ENCODE measurements around the gene TIAL1. TPM values are rescaled to one million over a fixed set of nuclear protein-coding genes. Genes with fewer than 3 reads are reported as not detected.
"Not testable (repeated sequence)": the region's sequence is repeated elsewhere in the genome, so short reads cannot be mapped to it uniquely, and the experiment has no call there.

The TIAL1 gene
- polyA plus RNA-seq, 1 donor from 2014 or later = 13.6 TPM

DNA sequence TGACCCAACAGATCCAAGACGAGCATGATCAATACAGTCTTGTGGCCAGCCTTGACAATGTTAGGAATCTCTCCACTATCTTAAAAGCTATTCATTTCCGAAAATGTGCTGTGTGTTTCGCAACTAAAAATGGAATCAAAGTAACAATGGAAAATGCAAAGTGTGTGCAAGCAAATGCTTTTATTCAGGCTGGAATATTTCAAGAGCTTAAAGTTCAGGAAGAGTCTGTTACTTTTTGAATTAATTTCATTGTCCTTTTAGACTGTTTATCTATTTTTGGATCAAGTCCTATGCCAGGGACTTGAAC lies 24.3 kb upstream of the TIAL1 start:
- H3K27ac Mint-ChIP-seq = no peak overlapping the region
- no peaks in the 10 kb centered on the region for H3K36me3 Mint-ChIP-seq
- H3K9me3 Mint-ChIP-seq = no peaks in the 10 kb centered on the region
- H3K4me3 Mint-ChIP-seq = no peak overlapping the region
- peaks cover 0 to 4% (median 3%) of the 10 kb centered on the region in 3 donors for H3K4me1 Mint-ChIP-seq
- no peaks in the 10 kb centered on the region for H3K27me3 Mint-ChIP-seq

DNA sequence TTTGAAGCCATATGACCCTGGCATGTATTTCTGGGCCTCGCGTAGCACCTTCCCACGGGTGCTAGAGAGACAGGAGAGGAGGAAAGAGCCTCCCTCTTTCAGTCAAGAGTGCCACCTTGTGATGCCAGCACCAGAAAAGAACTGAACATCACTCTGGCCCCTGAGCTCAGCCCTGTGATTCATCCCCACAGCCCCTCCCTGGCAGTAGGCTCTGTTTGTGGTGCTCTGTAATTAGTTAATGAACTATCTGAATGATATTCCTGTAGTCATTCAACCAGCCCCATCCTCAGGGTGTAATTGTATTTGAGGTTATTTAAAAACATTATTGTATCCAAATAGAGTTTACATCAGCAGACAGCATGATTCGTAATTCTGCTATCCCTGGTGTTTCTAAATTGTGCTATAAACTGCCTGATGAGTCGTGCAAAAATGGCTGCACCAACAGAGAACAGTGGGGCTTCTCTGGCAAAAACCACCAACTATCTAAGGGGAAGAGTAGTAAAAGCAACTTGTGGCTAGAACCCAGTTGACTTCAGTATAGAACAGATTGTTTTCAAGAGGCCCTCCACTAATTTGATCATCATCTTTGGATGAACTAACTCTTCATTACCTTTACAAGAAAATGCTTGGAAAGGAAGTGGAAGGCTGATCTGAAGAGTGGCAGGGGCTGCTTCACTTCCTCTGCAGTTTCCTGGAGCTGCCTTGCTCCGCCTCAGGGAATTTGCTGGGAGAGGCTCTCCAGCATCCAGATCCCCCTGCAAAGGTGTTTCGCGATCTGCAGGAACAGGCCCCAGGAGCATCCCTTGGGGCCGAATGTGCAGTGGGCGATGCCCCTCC lies 23.7 kb upstream of the TIAL1 start:
- no peaks in the 10 kb centered on the region for H3K9me3 Mint-ChIP-seq
- H3K27me3 Mint-ChIP-seq = no peaks in the 10 kb centered on the region
- no peak overlapping the region for H3K27ac Mint-ChIP-seq
- peaks cover 0 to 4% (median 3%) of the 10 kb centered on the region in 3 donors for H3K4me1 Mint-ChIP-seq
- no peak overlapping the region for H3K4me3 Mint-ChIP-seq
- no peaks in the 10 kb centered on the region for H3K36me3 Mint-ChIP-seq

DNA sequence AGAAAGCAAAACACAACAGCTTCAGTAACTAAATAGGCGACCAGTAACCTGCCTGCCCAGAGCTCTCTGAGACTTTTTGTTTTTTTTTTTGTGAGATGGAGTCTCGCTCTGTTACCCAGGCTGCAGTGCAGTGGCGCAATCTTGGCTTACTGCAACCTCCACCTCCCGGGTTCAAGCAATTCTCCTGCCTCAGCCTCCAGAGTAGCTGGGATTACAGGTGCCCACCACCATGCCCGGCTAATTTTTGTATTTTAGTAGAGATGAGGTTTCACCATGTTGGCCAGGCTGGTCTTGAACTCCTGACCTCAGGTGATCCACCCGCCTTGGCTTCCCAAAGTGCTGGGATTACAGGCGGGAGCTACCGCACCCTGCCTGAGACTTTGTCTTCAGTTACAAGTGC lies 23.0 kb upstream of the TIAL1 start:
- not testable (repeated sequence) for H3K27ac Mint-ChIP-seq, H3K9me3 Mint-ChIP-seq, H3K27me3 Mint-ChIP-seq, H3K36me3 Mint-ChIP-seq, H3K4me3 Mint-ChIP-seq, H3K4me1 Mint-ChIP-seq

DNA sequence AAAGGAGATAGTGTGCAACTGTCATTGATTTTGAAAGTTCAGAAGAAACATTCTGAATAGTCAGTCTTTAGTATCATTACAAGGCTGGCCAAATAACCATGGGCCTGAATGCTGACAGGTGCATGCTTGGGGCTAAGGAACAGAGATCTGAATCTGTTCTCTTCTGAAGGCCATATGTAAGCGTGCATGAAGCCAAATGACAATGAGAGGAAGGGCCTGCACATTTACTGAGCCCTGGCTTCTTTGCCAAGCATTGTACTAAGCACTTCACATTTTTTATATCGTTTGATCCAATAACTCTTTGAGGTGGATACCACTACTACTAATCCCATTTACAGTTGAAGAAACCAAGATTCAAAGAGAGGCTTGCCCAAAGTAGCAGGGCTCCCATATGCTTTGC lies 22.5 kb upstream of the TIAL1 start:
- no peaks in the 10 kb centered on the region for H3K27me3 Mint-ChIP-seq
- peaks cover 0 to 4% (median 3%) of the 10 kb centered on the region in 3 donors for H3K4me1 Mint-ChIP-seq
- H3K4me3 Mint-ChIP-seq = no peak overlapping the region
- H3K9me3 Mint-ChIP-seq = no peaks in the 10 kb centered on the region
- no peak overlapping the region for H3K27ac Mint-ChIP-seq
- no peaks in the 10 kb centered on the region for H3K36me3 Mint-ChIP-seq

DNA sequence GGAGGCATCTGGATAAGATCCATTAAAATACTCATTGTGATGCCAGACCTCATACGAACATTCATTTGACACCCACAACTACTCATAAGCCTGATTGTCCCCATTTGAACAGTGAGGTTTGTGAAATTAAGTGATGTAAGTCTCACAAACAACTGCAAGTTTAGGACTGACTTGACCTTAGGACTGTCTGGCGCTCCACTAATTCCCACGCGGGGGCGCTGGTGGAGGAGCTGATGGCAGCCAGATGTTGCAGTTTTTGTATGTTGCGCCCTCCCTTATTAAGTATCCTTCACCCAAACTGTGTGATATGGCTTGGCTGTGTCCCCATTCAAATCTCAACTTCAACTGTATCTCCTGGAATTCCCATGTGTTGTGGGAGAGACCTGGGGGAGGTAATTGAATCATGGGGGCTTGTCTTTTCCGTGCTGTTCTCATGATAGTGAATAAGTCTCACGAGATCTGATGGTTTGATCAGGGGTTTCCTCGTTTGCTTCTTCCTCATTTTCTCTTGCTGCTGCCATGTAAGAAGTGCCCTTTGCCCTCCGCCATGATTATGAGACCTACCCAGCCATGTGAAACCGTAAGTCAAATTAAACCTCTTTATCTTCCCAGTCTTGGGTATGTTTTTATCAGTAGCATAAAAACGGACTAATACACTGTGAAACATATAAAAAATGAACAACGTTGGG lies 20.3 kb upstream of the TIAL1 start:
- H3K36me3 Mint-ChIP-seq = no peaks in the 10 kb centered on the region
- peaks cover 0 to 4% (median 3%) of the 10 kb centered on the region in 3 donors for H3K4me1 Mint-ChIP-seq
- H3K27me3 Mint-ChIP-seq = no peaks in the 10 kb centered on the region
- no peak overlapping the region for H3K27ac Mint-ChIP-seq
- no peak overlapping the region for H3K4me3 Mint-ChIP-seq
- H3K9me3 Mint-ChIP-seq = no peaks in the 10 kb centered on the region

DNA sequence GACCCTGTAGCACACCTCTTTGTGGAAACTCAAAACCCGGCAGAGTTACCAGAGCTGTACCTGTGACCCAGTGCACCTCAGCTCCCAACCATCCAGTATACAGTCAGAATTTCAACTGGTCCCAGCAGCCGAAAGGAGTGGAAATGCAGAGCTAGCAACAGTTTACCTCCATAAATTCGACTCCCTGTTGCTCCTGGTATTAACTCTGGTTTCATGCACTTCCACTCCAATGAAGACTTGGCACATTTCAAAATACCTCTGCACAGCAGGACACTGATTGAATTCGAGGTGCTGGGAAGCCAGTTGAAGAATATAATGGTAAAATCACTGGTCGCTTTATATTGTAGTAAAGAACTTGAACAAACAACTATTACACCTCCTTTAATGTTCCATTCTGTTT lies 17.9 kb upstream of the TIAL1 start:
- H3K27me3 Mint-ChIP-seq = peaks cover 4% of the 10 kb centered on the region
- peaks cover 0 to 4% (median 3%) of the 10 kb centered on the region in 3 donors for H3K4me1 Mint-ChIP-seq
- no peaks in the 10 kb centered on the region for H3K36me3 Mint-ChIP-seq
- no peak overlapping the region for H3K4me3 Mint-ChIP-seq
- H3K27ac Mint-ChIP-seq = no peak overlapping the region
- H3K9me3 Mint-ChIP-seq = peaks cover 0 to 5% (median 3%) of the 10 kb centered on the region in 3 donors

DNA sequence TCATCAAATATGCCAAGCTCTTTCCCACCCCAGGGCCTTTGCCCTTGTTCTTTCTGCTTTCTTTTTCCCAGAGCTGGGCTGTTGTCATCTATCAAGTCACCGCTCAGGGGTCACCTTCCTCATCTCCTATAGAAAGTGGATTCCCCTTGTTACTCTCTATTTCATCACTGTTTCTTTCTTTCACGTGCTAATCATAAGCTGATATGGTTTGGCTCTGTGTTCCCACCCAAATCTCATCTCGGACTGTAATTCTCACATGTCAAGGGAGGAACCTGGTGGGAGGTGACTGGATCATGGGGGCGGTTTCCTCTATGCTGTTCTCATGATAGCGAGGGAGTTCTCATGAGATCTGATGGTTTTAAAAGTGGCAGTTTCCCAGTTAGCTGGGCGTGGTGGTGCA lies 17.0 kb upstream of the TIAL1 start:
- Mint-ChIP-seq H3K27me3 (peaks cover 4% of the 10 kb centered on the region), H3K4me1 (peaks cover 0 to 4% (median 3%) of the 10 kb centered on the region in 3 donors), H3K4me3 (no peak overlapping the region), H3K27ac (no peak overlapping the region), H3K9me3 (peaks cover 0 to 5% (median 3%) of the 10 kb centered on the region in 3 donors), H3K36me3 (no peaks in the 10 kb centered on the region)

DNA sequence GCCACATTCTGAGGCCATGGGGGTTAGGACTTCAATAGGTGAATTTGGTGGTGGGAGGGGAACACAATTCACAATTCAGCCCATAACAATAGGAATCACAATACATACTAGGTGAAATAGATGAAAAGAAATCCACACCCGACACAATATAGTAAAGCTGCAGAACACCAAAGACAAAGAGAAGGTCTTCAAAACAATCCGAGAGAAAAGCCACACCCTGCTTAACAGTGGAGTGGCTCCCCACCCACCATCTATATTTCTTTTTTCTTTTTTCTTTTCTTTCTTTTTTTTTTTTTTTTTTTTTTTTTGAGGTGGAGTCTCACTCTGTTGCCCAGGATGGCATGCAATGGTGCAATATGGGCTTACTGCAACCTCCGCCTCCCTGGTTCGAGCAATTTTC lies 14.7 kb upstream of the TIAL1 start:
- Mint-ChIP-seq H3K4me1 (peaks cover 0 to 2% (median 1%) of the 10 kb centered on the region in 3 donors), H3K27ac (no peak overlapping the region), H3K36me3 (no peaks in the 10 kb centered on the region), H3K9me3 (peaks cover 0 to 5% (median 3%) of the 10 kb centered on the region in 3 donors), H3K27me3 (peaks cover 4% of the 10 kb centered on the region), H3K4me3 (no peak overlapping the region)

DNA sequence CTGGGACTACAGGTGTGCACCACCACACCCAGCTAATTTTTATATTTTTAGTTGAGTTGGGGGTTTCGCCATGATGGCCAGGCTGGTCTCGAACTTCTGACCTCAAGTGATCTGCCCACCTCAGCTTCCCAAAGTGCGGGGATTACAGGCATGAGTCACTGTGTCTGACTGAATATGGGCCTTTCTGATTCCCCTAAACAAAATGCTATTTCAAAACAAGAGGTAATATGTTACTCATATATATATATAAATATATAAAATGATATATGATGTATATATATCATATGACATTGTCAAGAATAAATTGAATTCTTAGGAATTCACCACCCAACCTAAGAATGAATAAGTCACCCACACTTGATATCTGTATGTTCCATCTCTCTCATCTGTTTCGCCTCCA lies 12.8 kb upstream of the TIAL1 start:
- H3K27ac Mint-ChIP-seq = no peak overlapping the region
- peaks cover 4% of the 10 kb centered on the region for H3K27me3 Mint-ChIP-seq
- peaks cover 0 to 2% (median 1%) of the 10 kb centered on the region in 3 donors for H3K4me1 Mint-ChIP-seq

DNA sequence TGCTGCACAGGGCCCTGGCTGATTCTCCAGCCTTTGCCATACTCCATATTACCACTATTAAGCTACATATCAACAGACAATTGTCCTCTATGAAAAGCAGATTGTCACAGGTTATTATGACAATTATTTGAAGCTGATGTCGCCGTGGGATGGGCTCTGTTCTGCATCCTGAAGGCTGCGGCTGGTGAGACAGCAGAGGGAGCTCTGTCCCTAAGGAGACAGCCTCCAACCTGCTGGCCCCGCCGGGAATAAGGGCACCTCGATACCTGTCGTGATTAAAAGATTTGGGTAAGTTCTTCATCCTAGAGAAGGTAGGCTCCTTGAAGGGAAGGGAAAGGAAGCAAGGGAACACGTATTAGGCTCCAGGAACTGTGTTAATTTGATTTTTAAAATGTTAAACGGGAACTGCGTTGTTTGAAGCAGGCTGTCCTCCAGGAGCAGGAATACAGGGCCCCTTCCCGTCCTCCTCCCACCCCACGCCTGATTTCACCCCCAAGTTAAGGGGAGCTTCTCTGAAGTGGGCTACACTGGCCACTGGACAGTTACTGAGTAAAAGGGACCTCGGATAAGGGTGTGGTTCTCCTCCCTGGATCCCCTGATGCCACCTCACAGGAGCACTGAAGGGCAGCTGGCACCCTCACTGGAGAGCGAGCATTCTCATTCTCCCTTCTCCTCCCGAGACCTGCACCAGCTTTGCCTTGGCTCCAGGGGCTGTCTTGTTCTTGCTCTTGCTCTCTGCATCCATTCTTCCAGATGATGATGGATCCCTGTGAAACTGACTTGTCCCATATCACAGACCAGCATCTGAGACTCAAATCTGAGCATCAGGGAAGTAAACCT lies 11.8 kb upstream of the TIAL1 start:
- H3K9me3 Mint-ChIP-seq = peaks cover 0 to 5% (median 3%) of the 10 kb centered on the region in 3 donors
- peak overlapping the region in 1 of 3 donors; percentile 69 for H3K27ac Mint-ChIP-seq
- peaks cover 4% of the 10 kb centered on the region for H3K27me3 Mint-ChIP-seq
- peak overlapping the region in 2 of 4 donors; percentile 2 to 90 for H3K4me3 Mint-ChIP-seq
- peaks cover 0 to 2% (median 1%) of the 10 kb centered on the region in 3 donors for H3K4me1 Mint-ChIP-seq
- H3K36me3 Mint-ChIP-seq = no peaks in the 10 kb centered on the region

More for the DNA sequence above, 12.8 kb upstream of the TIAL1 start:
- Mint-ChIP-seq H3K4me3 (no peak overlapping the region), H3K36me3 (no peaks in the 10 kb centered on the region), H3K9me3 (peaks cover 0 to 5% (median 3%) of the 10 kb centered on the region in 3 donors)

DNA sequence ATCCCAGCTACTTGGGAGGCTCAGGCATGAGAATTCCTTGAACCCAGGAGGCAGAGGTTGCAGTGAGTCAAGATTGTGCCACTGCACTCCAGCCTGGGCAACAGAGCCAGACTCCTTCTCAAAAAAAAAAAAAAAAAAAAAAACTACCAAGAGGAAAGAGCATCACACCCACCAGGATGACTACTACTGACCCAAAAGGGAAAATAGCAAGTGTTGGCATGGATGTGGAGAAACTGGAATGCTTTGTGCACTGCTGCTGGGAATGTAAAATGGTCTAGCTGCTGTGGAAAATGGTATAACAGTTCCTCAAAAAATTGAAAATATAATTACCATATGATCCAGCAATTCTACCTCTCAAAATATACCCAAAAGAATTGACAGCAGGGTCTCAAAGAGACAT lies 7.7 kb upstream of the TIAL1 start:
- H3K4me3 Mint-ChIP-seq = no peak overlapping the region
- H3K27me3 Mint-ChIP-seq = no peaks in the 10 kb centered on the region

DNA sequence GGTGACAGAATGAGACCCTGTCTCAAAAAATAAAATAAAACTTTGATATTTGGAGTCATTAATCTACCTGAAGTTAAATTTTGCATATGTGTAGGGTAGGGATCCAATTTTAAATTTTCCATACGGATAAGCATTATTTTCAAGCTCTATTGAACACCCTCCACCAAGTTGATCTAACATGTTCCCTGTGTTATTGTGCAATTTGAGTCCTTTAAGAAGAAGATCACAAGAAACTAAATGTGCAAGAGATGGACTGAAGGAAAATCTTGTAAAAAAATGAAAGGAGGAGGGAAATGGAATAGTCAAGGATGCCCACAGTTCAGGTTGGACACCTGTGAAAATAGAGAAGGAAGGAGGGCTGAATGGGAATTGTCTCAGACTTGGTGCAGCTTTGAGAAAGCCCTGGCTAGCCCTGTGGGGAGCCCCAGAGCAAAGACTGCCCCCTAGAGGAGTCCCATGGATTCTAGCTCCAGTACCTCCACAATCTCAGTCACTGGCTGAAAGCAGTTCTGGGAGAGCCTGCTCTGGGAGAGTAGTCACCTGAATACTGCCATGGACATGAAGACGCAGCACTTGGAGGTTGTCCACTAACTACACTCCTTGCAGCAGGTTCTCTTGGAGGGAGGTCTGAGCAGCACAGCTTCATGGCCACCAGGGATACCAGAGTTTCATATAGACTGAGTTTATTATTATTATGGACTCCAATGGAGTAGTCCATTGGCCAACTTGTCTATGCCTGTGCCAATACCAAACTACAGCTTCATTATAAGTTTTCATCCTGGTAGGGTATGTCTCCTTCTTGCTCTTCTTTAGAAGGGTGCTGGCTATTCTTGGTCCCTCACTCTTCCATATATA lies 5.7 kb upstream of the TIAL1 start:
- Mint-ChIP-seq H3K27me3 (no peaks in the 10 kb centered on the region), H3K4me1 (peaks cover 4 to 10% (median 7%) of the 10 kb centered on the region in 3 donors), H3K4me3 (no peak overlapping the region), H3K27ac (peak overlapping the region in 1 of 3 donors; percentile 25), H3K36me3 (peaks cover 2% of the 10 kb centered on the region), H3K9me3 (no peaks in the 10 kb centered on the region)

More for the DNA sequence above, 7.7 kb upstream of the TIAL1 start:
- Mint-ChIP-seq H3K9me3 (no peaks in the 10 kb centered on the region), H3K27ac (no peak overlapping the region), H3K4me1 (peaks cover 0 to 2% (median 1%) of the 10 kb centered on the region in 3 donors), H3K36me3 (no peaks in the 10 kb centered on the region)

DNA sequence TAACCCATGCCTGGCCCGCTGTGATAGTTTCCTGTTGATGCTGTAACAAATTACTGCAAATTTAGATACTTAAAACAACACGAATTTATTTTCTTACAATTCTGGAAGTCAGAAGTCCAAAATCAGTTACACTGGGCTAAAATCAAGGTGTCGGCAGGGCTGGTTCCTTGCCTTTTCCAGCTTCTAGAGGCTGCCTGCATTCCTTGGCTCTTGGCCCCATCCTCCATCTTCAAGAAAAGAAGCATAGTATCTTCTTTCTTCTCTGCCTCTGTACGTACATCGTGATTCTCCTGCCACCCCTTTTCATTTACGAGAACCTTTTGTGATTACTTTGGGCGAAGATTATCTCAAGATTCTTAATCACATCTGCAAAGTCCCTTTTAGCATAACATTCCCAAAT lies 1.6 kb upstream of the TIAL1 start:
- H3K9me3 Mint-ChIP-seq = no peaks in the 10 kb centered on the region
- peak overlapping the region in 2 of 3 donors; percentile 15 to 54 for H3K27ac Mint-ChIP-seq
- no peaks in the 10 kb centered on the region for H3K27me3 Mint-ChIP-seq
- peak overlapping the region in 2 of 4 donors; percentile 24 to 81 for H3K4me3 Mint-ChIP-seq
- H3K4me1 Mint-ChIP-seq = peaks cover 26 to 33% (median 29%) of the 10 kb centered on the region in 3 donors
- peaks cover 4% of the 10 kb centered on the region for H3K36me3 Mint-ChIP-seq
